Naive thymus-derived CD8-positive, alpha-beta T cell (primary cell): ENCODE results near the gene MACF1. TPM values are rescaled to one million over a fixed set of nuclear protein-coding genes. Genes with fewer than 3 reads are reported as not detected.
A peak's percentile ranks its signal among the peaks of the same experiment; 100 is the strongest.

Experiments used
- ATAC-seq, 2 donors: fragments of 150-1000 bp; cut with Tn5 transposase in 1 of 2; sonication (Bioruptor Pico), chemical (Tn5 transposase) in 1 of 2; 1 replicate in 1 of 2; 2 replicates in 1 of 2; pipeline ENCODE4 v1.10.0; 2021; ENCODE audit warnings: mild to moderate bottlenecking in 2 of 2, moderate library complexity in 2 of 2
- POLR2A ChIA-PET: fragments of 350-600 bp; sonication (Branson Sonifier 250); formaldehyde crosslinking; loops from one replicate; lab custom pipeline; 2021; ENCODE audit warnings: antibody characterized with exemption; lab: Charles Lee
- DNase-seq, 10 donors: peaks; one replicate each; pipeline versions ENCODE4 v3.0.0 to v3.0.0-alpha.2; 2020 to 2022
- H3K27ac Mint-ChIP-seq, 10 donors: one replicate each; pipeline ENCODE4 v1.8.0; 2020 to 2022; ENCODE audit warnings: mild to moderate bottlenecking in 10 of 10, mixed read lengths in 10 of 10, moderate library complexity in 4 of 10, inconsistent platforms in 1 of 10
- H3K27me3 Mint-ChIP-seq, 5 donors: one replicate each; pipeline ENCODE4 v1.8.0; 2021 to 2022; ENCODE audit warnings: mixed read lengths in 5 of 5
- H3K36me3 Mint-ChIP-seq, 3 donors: one replicate each; pipeline ENCODE4 v1.8.0; 2020 to 2022; ENCODE audit warnings: mixed read lengths in 3 of 3, mild to moderate bottlenecking in 2 of 3, inconsistent platforms in 1 of 3
- H3K4me1 Mint-ChIP-seq, 4 donors: one replicate each; pipeline ENCODE4 v1.8.0; 2021 to 2022; ENCODE audit warnings: mixed read lengths in 4 of 4
- H3K4me3 Mint-ChIP-seq, 10 donors: one replicate each; pipeline ENCODE4 v1.8.0; 2020 to 2022; ENCODE audit warnings: mild to moderate bottlenecking in 10 of 10, mixed read lengths in 10 of 10, moderate library complexity in 6 of 10, inconsistent platforms in 1 of 10
- H3K9me3 Mint-ChIP-seq, 9 donors: one replicate each; pipeline ENCODE4 v1.8.0; 2020 to 2022; ENCODE audit warnings: mixed read lengths in 9 of 9, mild to moderate bottlenecking in 3 of 9, inconsistent platforms in 1 of 9, moderate library complexity in 1 of 9
- polyA plus RNA-seq, 3 donors: library from polyadenylated mRNA; unstranded; fragments of 300-500 nt; fragmentation: Illumina TruSeq; gene quantifications; one replicate each; pipeline ENCODE4 v1.2.3, GENCODE V29; 2021
- total RNA-seq, 8 experiments: library from RNA in 2 of 8; stranded (reverse) in 2 of 8; gene quantifications; one replicate each; pipeline ENCODE4 v1.2.3 and lab custom pipeline; 2021 to 2026

The MACF1 gene
- total and polyA plus RNA-seq, 5 experiments from 2014 or later = 13.4 to 222 (median 60.8) TPM

DNA sequence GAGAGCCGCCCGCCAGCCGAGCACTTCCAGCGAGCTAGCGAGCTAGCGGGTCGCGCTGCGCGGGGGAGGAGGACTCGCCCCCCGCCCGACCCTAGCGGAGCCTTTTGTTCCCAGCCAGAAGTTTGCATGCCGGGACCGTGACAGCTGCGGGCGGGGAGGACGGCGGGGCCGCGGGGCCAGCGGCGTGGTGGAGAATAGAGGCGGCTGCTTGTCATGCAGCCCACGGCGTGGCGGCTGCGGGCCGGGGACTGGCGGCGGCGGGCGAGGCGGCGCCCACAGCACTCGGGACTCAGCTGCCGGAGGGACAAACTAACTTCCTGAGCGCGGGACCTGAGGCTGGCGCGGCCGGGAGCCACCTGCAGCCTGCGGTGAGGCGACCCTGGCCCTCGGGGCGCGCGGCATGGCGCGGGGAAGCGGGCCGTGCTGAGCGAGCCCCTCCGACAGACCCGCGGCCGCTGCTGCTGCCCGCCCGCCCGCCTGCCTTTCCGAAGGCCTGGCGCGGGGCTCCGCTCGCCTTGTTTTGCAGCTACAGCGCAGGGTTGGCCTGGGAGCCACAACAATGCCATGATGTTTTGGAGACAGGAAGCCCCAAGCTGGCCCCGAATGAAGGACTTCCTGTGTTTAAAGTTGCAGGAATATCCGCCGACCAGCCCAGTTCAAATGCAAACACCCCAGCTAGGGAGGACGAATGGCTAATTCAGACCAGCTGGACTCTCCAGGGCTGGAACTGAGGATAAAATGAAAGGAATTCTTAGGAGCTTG, 204.7 kb downstream of the MACF1 start:
- Mint-ChIP-seq H3K9me3 (no peaks in the 10 kb centered on the region), H3K27me3 (no peaks in the 10 kb centered on the region), H3K27ac (peak overlapping the region; percentile 27 to 80 (median 70)), H3K4me3 (peak overlapping the region; percentile 78 to 94 (median 86)), H3K4me1 (peaks cover 33 to 57% (median 52%) of the 10 kb centered on the region in 4 donors), H3K36me3 (peaks cover 0 to 13% (median 0%) of the 10 kb centered on the region in 3 donors)
- POLR2A ChIA-PET = interaction anchor here (0.6 to 2.6 kb wide), 7 partner anchors 11 to 691 kb away, joined by 3 to 15 read pairs (median 3); no protein-coding TSS in a partner anchor
- ATAC-seq (peak; percentile 7), DNase-seq (peak in 3 of 10 donors; percentile 25 to 28 (median 27))

DNA sequence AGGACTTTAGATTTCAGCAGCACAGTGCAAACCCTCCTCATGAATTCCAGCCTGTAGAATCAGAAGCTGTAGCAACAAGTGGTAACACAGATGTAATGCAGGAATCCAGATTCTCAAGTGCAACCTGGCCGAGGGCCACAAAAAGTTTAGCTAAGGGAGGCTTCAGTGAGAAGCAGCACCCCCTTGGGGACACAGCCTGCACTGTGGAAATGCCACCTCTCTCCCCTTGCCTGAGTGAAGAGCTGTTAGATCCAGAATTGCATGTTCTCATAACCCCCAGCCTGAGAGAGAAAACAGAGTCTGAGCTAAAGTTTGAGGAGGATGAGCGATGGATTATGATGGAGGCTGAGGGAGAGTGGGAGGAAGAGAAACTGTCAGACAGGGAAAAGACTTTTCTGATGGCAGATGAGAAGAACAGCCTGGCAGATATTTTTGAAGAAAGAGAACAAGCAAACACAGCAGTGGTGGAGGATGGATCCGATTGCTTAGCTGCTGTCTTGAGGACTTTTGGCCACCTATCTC, 206.5 kb downstream of the MACF1 start:
- H3K4me1 Mint-ChIP-seq = peaks cover 36 to 66% (median 60%) of the 10 kb centered on the region in 4 donors
- POLR2A ChIA-PET = interaction anchor here (0.6 to 2.6 kb wide), 5 partner anchors 9 to 1042 kb away, joined by 3 to 13 read pairs (median 3); no protein-coding TSS in a partner anchor
- H3K4me3 Mint-ChIP-seq = peak overlapping the region in 8 of 10 donors; percentile 5 to 62 (median 44)
- DNase-seq (peak; percentile 31 to 82 (median 62)), ATAC-seq (peak; percentile 31 to 66)
- H3K27ac Mint-ChIP-seq = peak overlapping the region in 6 of 10 donors; percentile 4 to 57 (median 40)
- H3K9me3 Mint-ChIP-seq = no peaks in the 10 kb centered on the region
- peaks cover 0 to 22% (median 0%) of the 10 kb centered on the region in 3 donors for H3K36me3 Mint-ChIP-seq
- H3K27me3 Mint-ChIP-seq = no peaks in the 10 kb centered on the region

DNA sequence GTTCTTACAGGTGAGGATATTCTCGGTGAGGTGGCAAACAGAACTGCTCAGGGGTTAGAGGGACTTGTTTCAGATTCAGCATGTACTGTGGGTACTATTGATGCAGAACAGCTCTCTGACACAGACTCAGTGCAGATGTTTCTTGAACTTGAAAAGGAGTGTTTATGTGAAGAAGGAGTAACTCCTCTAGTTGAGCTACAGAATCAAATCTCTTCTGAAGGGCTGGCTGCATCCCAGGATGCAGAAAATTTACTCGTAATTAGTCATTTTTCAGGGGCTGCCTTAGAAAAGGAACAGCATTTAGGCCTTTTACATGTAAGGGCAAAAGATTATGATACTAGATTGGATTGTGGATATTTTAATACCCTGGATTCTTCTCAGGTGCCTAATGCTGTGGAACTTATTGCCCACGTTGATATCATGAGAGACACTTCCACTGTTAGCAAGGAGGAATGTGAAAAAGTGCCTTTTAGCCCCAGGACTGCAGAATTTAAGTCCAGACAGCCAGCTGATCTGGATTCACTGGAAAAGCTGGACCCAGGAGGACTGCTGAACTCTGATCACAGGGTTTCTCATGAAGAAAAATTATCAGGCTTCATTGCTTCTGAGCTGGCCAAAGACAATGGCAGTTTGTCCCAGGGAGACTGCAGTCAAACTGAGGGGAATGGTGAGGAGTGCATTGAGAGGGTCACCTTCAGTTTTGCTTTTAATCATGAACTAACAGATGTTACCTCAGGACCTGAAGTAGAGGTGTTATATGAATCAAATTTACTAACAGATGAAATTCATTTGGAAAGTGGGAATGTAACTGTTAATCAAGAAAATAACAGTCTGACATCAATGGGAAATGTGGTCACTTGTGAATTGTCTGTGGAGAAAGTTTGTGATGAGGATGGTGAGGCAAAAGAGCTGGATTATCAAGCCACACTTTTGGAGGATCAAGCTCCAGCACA, 207.3 kb downstream of the MACF1 start:
- Mint-ChIP-seq H3K4me3 (peak overlapping the region in 2 of 10 donors; percentile 12 to 28), H3K27me3 (no peaks in the 10 kb centered on the region), H3K4me1 (peaks cover 36 to 70% (median 59%) of the 10 kb centered on the region in 4 donors), H3K27ac (peak overlapping the region in 4 of 10 donors; percentile 23 to 34 (median 32)), H3K36me3 (peaks cover 0 to 24% (median 0%) of the 10 kb centered on the region in 3 donors), H3K9me3 (no peaks in the 10 kb centered on the region)
- DNase-seq = no peak
- POLR2A ChIA-PET = interaction anchor here (0.8 to 2.6 kb wide), 3 partner anchors 8 to 25 kb away, joined by 3 to 13 read pairs (median 4); no protein-coding TSS in a partner anchor
- ATAC-seq = no peak

DNA sequence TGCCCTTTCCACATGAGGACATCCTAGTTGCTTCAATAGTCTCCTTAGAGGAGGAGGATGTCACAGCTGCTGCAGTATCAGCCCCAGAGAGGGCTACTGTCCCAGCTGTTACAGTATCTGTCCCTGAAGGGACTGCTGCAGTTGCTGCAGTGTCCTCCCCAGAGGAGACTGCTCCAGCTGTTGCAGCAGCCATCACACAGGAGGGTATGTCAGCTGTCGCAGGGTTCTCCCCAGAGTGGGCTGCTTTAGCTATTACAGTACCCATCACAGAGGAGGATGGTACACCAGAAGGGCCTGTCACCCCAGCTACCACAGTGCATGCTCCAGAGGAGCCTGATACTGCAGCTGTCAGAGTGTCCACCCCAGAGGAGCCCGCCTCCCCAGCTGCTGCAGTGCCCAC, 208.4 kb downstream of the MACF1 start:
- DNase-seq (no peak), ATAC-seq (no peak)
- Mint-ChIP-seq H3K9me3 (no peaks in the 10 kb centered on the region), H3K4me3 (no peak overlapping the region), H3K36me3 (peaks cover 0 to 24% (median 0%) of the 10 kb centered on the region in 3 donors), H3K4me1 (peaks cover 29 to 61% (median 49%) of the 10 kb centered on the region in 4 donors), H3K27me3 (no peaks in the 10 kb centered on the region), H3K27ac (peak overlapping the region in 1 of 10 donors; percentile 53)
- POLR2A ChIA-PET = no interaction called here

DNA sequence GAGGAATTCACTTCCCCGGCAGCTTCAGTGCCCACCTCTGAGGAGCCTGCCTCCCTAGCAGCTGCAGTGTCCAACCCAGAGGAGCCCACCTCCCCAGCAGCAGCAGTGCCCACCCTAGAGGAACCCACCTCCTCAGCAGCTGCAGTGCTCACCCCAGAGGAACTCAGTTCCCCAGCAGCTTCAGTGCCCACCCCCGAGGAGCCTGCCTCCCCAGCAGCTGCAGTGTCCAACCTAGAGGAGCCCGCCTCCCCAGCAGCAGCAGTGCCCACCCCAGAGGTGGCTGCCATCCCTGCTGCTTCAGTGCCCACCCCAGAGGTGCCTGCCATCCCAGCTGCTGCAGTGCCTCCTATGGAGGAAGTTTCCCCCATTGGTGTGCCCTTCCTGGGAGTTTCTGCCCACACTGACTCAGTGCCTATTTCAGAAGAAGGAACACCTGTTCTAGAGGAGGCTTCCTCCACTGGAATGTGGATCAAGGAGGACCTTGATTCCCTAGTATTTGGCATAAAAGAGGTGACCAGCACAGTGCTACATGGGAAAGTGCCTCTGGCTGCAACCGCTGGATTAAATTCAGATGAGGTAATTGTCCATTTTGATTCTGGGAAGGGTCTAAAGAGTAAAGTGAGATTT, 209.5 kb downstream of the MACF1 start:
- ATAC-seq = no peak
- POLR2A ChIA-PET = interaction anchor here (1.3 kb wide), 1 partner anchor 15 kb away, joined by 3 read pairs; no protein-coding TSS in a partner anchor
- peaks cover 32 to 65% (median 50%) of the 10 kb centered on the region in 4 donors for H3K4me1 Mint-ChIP-seq
- peaks cover 0 to 31% (median 0%) of the 10 kb centered on the region in 3 donors for H3K36me3 Mint-ChIP-seq
- H3K9me3 Mint-ChIP-seq = no peaks in the 10 kb centered on the region
- H3K4me3 Mint-ChIP-seq = no peak overlapping the region
- peak overlapping the region in 4 of 10 donors; percentile 20 to 67 (median 41) for H3K27ac Mint-ChIP-seq
- H3K27me3 Mint-ChIP-seq = no peaks in the 10 kb centered on the region
- no peak for DNase-seq

DNA sequence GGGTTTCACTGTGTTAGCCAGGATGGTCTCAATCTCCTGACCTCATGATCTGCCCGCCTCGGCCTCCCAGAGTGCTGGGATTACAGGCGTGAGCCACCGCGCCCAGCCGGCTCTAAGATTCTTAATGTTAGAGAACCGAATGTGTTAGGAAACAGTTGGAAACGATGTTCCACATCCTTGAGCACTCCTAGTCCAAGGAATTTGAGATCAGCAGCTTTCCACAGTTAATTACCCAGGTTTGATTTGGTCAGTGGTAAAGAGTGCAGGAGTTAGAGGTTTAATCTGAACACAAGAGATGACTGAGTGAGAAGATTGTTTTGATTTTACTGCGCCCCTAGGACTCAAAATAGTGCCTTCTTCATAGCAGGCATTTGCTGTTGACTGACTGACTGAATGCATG, 211.1 kb downstream of the MACF1 start:
- DNase-seq (no peak), ATAC-seq (no peak)
- H3K27me3 Mint-ChIP-seq = no peaks in the 10 kb centered on the region
- peaks cover 23 to 57% (median 38%) of the 10 kb centered on the region in 4 donors for H3K4me1 Mint-ChIP-seq
- POLR2A ChIA-PET = no interaction called here
- no peak overlapping the region for H3K27ac Mint-ChIP-seq
- H3K36me3 Mint-ChIP-seq = peaks cover 0 to 34% (median 0%) of the 10 kb centered on the region in 3 donors
- no peak overlapping the region for H3K4me3 Mint-ChIP-seq
- H3K9me3 Mint-ChIP-seq = no peaks in the 10 kb centered on the region

DNA sequence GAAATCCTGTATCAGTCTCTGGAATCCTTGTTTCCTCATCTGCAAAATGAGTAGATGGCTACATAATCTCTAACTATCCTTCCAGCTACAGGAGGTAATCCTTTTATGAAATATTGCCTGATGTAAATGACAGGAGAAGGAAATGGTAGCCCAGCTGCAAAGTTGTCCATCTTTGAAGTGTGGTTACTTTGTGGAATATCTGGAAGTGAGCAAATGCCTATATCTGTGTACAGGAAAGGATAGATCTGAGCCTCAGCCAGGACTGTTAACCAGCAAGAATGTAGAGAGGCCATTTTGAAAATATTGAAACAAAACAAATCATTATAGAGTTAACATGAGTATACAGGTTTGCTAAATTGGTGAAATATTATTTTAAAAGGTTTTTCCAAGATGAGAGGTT, 212.1 kb downstream of the MACF1 start:
- Mint-ChIP-seq H3K27ac (peak overlapping the region in 1 of 10 donors; percentile 22), H3K9me3 (no peaks in the 10 kb centered on the region), H3K4me3 (no peak overlapping the region), H3K36me3 (peaks cover 0 to 37% (median 0%) of the 10 kb centered on the region in 3 donors), H3K27me3 (no peaks in the 10 kb centered on the region), H3K4me1 (peaks cover 19 to 49% (median 28%) of the 10 kb centered on the region in 4 donors)
- POLR2A ChIA-PET = no interaction called here
- ATAC-seq = no peak
- DNase-seq = no peak

DNA sequence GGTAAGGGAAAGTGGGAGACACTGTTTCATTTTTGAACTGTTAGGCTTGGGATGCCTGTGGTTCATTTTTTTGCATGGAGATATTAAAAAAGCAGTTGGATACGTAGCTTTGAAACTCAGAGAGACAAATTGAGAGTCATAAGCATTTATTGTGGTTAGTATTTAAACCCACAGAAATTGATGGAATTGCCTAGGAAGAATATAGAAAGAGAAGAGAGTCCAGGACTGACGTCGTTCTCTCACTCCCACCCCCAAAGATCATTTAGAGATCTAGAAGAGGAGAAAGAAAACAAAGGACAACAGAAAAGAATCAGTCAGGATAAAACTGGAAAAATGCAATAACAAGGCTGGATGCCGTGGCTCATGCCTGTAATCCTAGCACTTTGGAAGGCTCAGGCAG, 213.7 kb downstream of the MACF1 start:
- Mint-ChIP-seq H3K36me3 (peaks cover 0 to 46% (median 10%) of the 10 kb centered on the region in 3 donors), H3K27ac (peak overlapping the region in 5 of 10 donors; percentile 3 to 73 (median 10)), H3K9me3 (no peaks in the 10 kb centered on the region), H3K4me3 (peak overlapping the region in 1 of 10 donors; percentile 6), H3K27me3 (no peaks in the 10 kb centered on the region), H3K4me1 (peaks cover 16 to 39% (median 21%) of the 10 kb centered on the region in 4 donors)
- POLR2A ChIA-PET = no interaction called here
- DNase-seq = no peak
- ATAC-seq = no peak

DNA sequence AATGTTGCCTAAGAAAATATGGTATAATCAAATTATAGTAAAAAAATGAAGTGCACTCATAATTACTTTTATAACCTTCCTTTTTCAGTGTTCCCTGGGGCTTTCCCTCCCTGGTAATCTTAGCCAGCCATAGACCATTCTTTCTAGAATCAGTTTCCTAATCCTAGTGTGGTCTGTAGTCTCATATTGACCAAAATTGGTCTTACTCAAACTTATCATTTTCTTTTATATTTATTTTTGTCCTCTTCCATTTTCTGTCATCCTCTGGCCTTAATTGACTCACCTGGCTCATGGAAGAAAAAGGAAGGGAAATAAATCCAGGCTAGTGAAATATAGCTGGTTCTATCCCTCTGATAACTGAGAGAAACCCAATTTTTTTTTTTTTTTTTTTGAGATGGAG, 216.0 kb downstream of the MACF1 start:
- H3K4me3 Mint-ChIP-seq = no peak overlapping the region
- H3K27ac Mint-ChIP-seq = peak overlapping the region in 2 of 10 donors; percentile 17 to 28
- no peaks in the 10 kb centered on the region for H3K27me3 Mint-ChIP-seq
- peaks cover 8 to 32% (median 11%) of the 10 kb centered on the region in 4 donors for H3K4me1 Mint-ChIP-seq
- POLR2A ChIA-PET = no interaction called here
- DNase-seq (no peak), ATAC-seq (no peak)
- H3K36me3 Mint-ChIP-seq = peaks cover 4 to 58% (median 21%) of the 10 kb centered on the region in 3 donors
- no peaks in the 10 kb centered on the region for H3K9me3 Mint-ChIP-seq

DNA sequence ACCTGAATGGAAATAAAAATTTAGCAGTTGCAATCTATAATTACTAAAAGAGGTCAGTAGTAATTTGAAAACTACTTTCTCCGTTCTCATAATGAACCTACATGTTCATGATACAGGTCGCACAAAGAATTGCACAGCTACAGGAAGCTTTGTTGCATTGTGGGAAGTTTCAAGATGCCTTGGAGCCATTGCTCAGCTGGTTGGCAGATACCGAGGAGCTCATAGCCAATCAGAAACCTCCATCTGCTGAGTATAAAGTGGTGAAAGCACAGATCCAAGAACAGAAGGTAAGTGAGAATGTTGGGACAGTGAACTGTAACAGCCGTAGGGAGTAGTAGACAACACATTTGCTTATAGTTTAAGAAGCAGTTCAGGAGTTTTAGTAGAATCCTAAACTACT, 218.1 kb downstream of the MACF1 start:
- DNase-seq (no peak), ATAC-seq (no peak)
- peak overlapping the region in 1 of 10 donors; percentile 21 for H3K27ac Mint-ChIP-seq
- H3K27me3 Mint-ChIP-seq = no peaks in the 10 kb centered on the region
- no peaks in the 10 kb centered on the region for H3K9me3 Mint-ChIP-seq
- H3K4me1 Mint-ChIP-seq = peaks cover 5 to 19% (median 9%) of the 10 kb centered on the region in 4 donors
- POLR2A ChIA-PET = no interaction called here
- H3K4me3 Mint-ChIP-seq = no peak overlapping the region
- H3K36me3 Mint-ChIP-seq = peaks cover 4 to 70% (median 21%) of the 10 kb centered on the region in 3 donors

DNA sequence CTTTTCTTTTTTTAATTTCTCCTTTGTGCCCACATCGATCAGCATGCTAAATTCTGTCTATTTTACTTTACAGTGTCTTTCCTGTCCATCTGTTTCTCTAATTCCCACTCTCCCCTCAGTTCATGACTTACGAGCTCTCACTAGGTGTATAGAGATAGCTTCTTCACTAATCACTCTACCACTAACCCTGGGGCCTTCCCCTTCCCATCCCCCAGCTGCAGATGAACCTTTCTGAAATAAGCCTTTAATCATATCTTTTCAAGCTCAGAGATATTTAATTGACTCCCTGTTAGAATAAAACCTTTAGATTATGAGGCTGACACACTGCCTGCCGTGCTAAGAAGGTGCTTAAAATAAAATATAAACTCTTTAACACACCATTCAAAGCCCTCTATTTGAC, 220.7 kb downstream of the MACF1 start:
- peak overlapping the region in 4 of 10 donors; percentile 12 to 58 (median 44) for H3K27ac Mint-ChIP-seq

More for the DNA sequence above, 220.7 kb downstream of the MACF1 start:
- peaks cover 4 to 86% (median 33%) of the 10 kb centered on the region in 3 donors for H3K36me3 Mint-ChIP-seq
- no peak overlapping the region for H3K4me3 Mint-ChIP-seq
- peaks cover 0 to 9% (median 3%) of the 10 kb centered on the region in 4 donors for H3K4me1 Mint-ChIP-seq
- ATAC-seq (no peak), DNase-seq (no peak)
- no peaks in the 10 kb centered on the region for H3K27me3 Mint-ChIP-seq
- H3K9me3 Mint-ChIP-seq = no peaks in the 10 kb centered on the region
- POLR2A ChIA-PET = interaction anchor here (0.5 kb wide), 1 partner anchor 49 kb away, joined by 4 read pairs; no protein-coding TSS in a partner anchor
